GM12878 (cell line): ENCODE measurements around the gene PRTFDC1.

Source experiments
- BCL11A ChIP-seq: IDR thresholded peaks from 2 replicates; pipeline ENCODE4 v1.6.1; 2011; ENCODE audit warnings: low read depth, low read length
- EED ChIP-seq: sonication (generic); IDR thresholded peaks from 2 replicates; pipeline ENCODE4 v1.6.1; 2016; ENCODE audit warnings: antibody characterized with exemption, low read depth
- EZH2 ChIP-seq: IDR thresholded peaks from 2 replicates; pipeline ENCODE4 v1.6.1; 2012; ENCODE audit warnings: low read depth, mild to moderate bottlenecking, control low read depth, inconsistent platforms, low read length, borderline replicate concordance; ENCODE audit not compliant: control insufficient read depth
- FOS ChIP-seq: IDR thresholded peaks from 3 replicates; pipeline ENCODE4 v1.6.1; 2011; ENCODE audit warnings: borderline replicate concordance; ENCODE audit not compliant: insufficient read length; ENCODE audit errors: extremely low read depth
- STAT3 ChIP-seq: IDR thresholded peaks from 2 replicates; pipeline ENCODE4 v1.6.1; 2011; ENCODE audit warnings: low read depth, low read length, improper control_type of control experiment

DNA sequence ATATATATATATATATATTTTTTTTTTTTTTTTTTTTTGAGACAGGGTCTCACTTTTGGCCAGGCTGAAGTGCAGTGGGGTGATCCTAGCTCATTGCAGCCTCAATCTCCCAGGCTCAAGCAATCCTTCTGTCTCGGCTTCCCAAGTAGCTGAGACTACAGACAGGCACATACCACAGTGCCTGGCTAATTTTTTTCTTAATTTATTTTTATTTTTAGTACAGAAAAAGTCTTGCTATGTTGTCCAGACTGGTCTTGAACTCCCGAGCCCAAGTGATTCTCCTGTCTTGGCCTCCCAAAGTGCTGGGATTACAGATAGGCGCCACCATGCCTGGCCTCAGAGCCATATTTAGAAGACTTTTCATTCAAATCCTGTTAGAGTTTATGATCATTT is 79.6 kb downstream of the PRTFDC1 start:
- no peak for TF ChIP-seq BCL11A
- TF ChIP-seq STAT3, result no peak
- TF ChIP-seq EZH2, result no peak
- TF ChIP-seq EED, result no peak
- TF ChIP-seq FOS, result no peak
